DOHH2 (cell line): ENCODE data around the gene C19orf73.

Experiments
- CTCF ChIP-seq: fragments of 200-600 bp; sonication (generic); IDR thresholded peaks from one replicate; pipeline ENCODE4 v1.5.1; 2014; ENCODE audit warnings: antibody characterized with exemption, mild to moderate bottlenecking, low read depth, low read length; ENCODE audit not compliant: poor library complexity, severe bottlenecking
- EZH2phosphoT487 ChIP-seq: fragments of 200-600 bp; sonication (generic); IDR thresholded peaks from 2 replicates; pipeline ENCODE4 v1.6.1; 2017; ENCODE audit warnings: borderline replicate concordance, mild to moderate bottlenecking, antibody characterized with exemption, low read length, moderate library complexity, mixed read lengths

- TF ChIP-seq CTCF, result no peak
- no peak for TF ChIP-seq EZH2phosphoT487
These were observed 46.3 kb upstream of the C19orf73 start for GRCh38 chr19:49165111-49165750.
